NT2/D1 (cell line): ENCODE data around the gene TMEM51.

Experiments
- SUZ12 ChIP-seq: IDR thresholded peaks from 2 replicates; pipeline ENCODE4 v1.6.1; 2011; ENCODE audit not compliant: insufficient read length, insufficient read depth; ENCODE audit errors: extremely low read depth
- YY1 ChIP-seq: IDR thresholded peaks from 2 replicates; pipeline ENCODE4 v1.6.1; 2011; ENCODE audit not compliant: insufficient read length, insufficient read depth
- ZNF274 ChIP-seq: IDR thresholded peaks from 2 replicates; pipeline ENCODE4 v1.6.1; 2011; ENCODE audit warnings: mild to moderate bottlenecking, low read depth, low read length

- no peak for TF ChIP-seq SUZ12
- TF ChIP-seq YY1: no peak
- no peak for TF ChIP-seq ZNF274
Observed at GRCh38 chr1:15158506-15159165, 5.1 kb downstream of the TMEM51 start.
